RWPE2 (cell line): Measurements from ENCODE around the gene POU4F1.

Experiments
- ATAC-seq: fragments of 200-7000 bp; cut with Tn5 transposase; 3 replicates; pipeline ENCODE4 v1.9.1; 2021; ENCODE audit warnings: low read depth
- DNase-seq: peaks from one replicate; pipeline ENCODE4 v3.0.0-alpha.2; 2020; ENCODE audit warnings: low spot score
- H3K27ac ChIP-seq: fragments of 450-650 bp; 2 replicates; pipeline ENCODE4 v1.5.1; 2017; ENCODE audit warnings: mild to moderate bottlenecking; ENCODE audit not compliant: poor library complexity, severe bottlenecking
- H3K27me3 ChIP-seq: fragments of 250-450 bp; sonication (Bioruptor Pico); 2 replicates; pipeline ENCODE4 v1.5.1; 2021; ENCODE audit warnings: mild to moderate bottlenecking, moderate library complexity; ENCODE audit not compliant: insufficient read depth, poor library complexity, severe bottlenecking
- H3K36me3 ChIP-seq: fragments of 250-450 bp; sonication (Bioruptor Pico); 2 replicates; pipeline ENCODE4 v1.5.1; 2020; ENCODE audit warnings: low read depth, mild to moderate bottlenecking, moderate library complexity
- H3K4me1 ChIP-seq: fragments of 250-450 bp; sonication (Bioruptor Pico); 2 replicates; pipeline ENCODE4 v1.5.1; 2021; ENCODE audit warnings: mild to moderate bottlenecking, moderate library complexity; ENCODE audit not compliant: insufficient read depth, poor library complexity, severe bottlenecking
- H3K4me3 ChIP-seq: fragments of 250-450 bp; sonication (Bioruptor Pico); 2 replicates; pipeline ENCODE4 v1.5.1; 2021; ENCODE audit warnings: mild to moderate bottlenecking, moderate library complexity; ENCODE audit not compliant: severe bottlenecking
- H3K9me3 ChIP-seq: fragments of 250-450 bp; sonication (Bioruptor Pico); 2 replicates; pipeline ENCODE4 v1.5.1; 2021; ENCODE audit warnings: mild to moderate bottlenecking, moderate library complexity; ENCODE audit not compliant: severe bottlenecking
- CTCF ChIP-seq: fragments of 450-650 bp; IDR thresholded peaks from one replicate; pipeline ENCODE4 v1.5.1; 2017; ENCODE audit warnings: mild to moderate bottlenecking, moderate library complexity; ENCODE audit not compliant: poor library complexity, severe bottlenecking

Gene POU4F1

GRCh38 chr13:78596399-78596735 is 7.0 kb downstream of the POU4F1 start:
- Histone ChIP-seq H3K9me3 (no peaks in the 10 kb centered on the region), H3K4me3 (no peak overlapping the region), H3K36me3 (no peaks in the 10 kb centered on the region), H3K27me3 (peaks cover 100% of the 10 kb centered on the region), H3K4me1 (no peaks in the 10 kb centered on the region), H3K27ac (no peak overlapping the region)
- no peak for DNase-seq
- TF ChIP-seq CTCF = no peak
- ATAC-seq = no peak

DNA sequence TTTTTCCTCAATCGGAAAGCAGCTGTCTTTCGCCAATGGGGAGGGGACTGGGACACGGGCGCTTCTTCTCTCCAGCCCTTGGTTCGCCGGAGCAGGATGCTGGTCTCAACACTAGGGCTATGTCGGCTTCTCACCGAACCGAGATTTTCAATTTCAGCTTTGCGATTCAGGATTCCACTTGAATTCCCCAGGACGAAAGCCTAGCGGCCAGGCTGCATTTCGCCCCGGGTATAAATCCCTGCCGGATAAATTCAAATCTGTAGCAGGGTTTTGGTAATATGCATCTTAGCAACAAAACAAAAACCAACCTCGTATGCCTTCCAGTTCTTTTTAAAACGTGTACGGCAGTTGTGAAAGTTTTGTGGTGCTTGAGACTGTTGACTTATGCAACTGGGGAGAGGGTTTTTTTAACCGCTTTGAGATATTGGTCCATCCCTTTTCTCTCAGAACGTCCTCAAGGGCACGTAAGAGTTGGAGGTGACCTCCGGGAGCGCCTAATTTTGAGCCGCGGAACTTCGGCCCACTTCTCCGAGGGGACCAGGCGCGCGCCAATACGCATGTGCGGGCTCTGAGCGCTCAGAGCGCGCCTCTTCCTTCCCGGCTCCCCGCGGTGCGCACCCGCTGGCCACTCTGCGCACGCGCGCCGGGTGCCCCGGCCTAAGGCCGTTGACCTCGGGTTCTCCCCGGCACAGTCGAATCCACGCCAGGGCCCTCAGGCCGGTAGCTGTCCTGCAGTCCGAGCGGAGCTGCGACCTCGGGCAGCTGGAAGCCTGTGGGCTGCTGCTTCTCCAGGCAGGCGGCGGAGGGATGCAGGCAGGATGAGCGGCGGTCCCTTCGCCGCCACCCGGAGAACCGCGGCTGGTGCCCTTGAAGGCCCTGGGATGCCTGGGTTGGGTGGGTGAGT is 7.6 kb downstream of the POU4F1 start:
- Histone ChIP-seq H3K27me3 (peaks cover 100% of the 10 kb centered on the region), H3K9me3 (no peaks in the 10 kb centered on the region), H3K27ac (no peak overlapping the region), H3K4me3 (no peak overlapping the region), H3K4me1 (no peaks in the 10 kb centered on the region), H3K36me3 (no peaks in the 10 kb centered on the region)
- ATAC-seq (no peak), DNase-seq (no peak)
- no peak for TF ChIP-seq CTCF

GRCh38 chr13:78594456-78594975 is 8.8 kb downstream of the POU4F1 start:
- no peak for DNase-seq
- no peak for TF ChIP-seq CTCF
- H3K4me3 ChIP-seq = no peak overlapping the region
- H3K36me3 ChIP-seq = no peaks in the 10 kb centered on the region
- no peak for ATAC-seq
- no peak overlapping the region for H3K27ac ChIP-seq
- H3K27me3 ChIP-seq = peaks cover 98% of the 10 kb centered on the region
- no peaks in the 10 kb centered on the region for H3K9me3 ChIP-seq
- no peaks in the 10 kb centered on the region for H3K4me1 ChIP-seq

- Histone ChIP-seq H3K9me3 (no peaks in the 10 kb centered on the region), H3K36me3 (no peaks in the 10 kb centered on the region), H3K4me1 (no peaks in the 10 kb centered on the region), H3K4me3 (no peak overlapping the region), H3K27me3 (peaks cover 97% of the 10 kb centered on the region), H3K27ac (no peak overlapping the region)
- TF ChIP-seq CTCF = no peak
- no peak for DNase-seq
- ATAC-seq = no peak
These were observed 9.5 kb downstream of the POU4F1 start for GRCh38 chr13:78593652-78594455.
